HG02759 (cell line): ENCODE data around the gene APOB.

Source experiments
- ATAC-seq: cut with Tn5 transposase; IDR thresholded peaks from one replicate; pipeline ENCODE4 v1.9.1; 2021; ENCODE audit warnings: mild to moderate bottlenecking, moderate library complexity; ENCODE audit not compliant: unreplicated experiment

The APOB gene

DNA sequence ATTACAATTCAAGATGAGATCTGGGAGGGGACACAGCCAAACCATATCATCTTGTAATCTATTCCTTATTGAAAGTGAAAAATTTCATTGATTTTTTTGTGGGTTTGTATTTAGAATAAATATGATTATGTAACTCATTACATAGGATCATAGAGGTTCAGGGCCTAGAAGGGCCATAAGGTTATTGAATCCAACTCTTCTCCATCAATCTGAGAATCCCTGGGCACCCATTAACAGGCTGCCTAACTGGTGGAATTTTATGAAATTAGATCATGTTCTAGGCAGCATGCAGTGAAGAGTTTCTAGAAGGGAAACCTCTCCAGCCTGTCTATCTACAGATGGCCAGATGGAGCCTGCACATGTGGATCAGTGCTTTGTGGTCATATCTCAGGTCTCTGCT, 6.3 kb upstream of the APOB start:
- no peak for ATAC-seq

DNA sequence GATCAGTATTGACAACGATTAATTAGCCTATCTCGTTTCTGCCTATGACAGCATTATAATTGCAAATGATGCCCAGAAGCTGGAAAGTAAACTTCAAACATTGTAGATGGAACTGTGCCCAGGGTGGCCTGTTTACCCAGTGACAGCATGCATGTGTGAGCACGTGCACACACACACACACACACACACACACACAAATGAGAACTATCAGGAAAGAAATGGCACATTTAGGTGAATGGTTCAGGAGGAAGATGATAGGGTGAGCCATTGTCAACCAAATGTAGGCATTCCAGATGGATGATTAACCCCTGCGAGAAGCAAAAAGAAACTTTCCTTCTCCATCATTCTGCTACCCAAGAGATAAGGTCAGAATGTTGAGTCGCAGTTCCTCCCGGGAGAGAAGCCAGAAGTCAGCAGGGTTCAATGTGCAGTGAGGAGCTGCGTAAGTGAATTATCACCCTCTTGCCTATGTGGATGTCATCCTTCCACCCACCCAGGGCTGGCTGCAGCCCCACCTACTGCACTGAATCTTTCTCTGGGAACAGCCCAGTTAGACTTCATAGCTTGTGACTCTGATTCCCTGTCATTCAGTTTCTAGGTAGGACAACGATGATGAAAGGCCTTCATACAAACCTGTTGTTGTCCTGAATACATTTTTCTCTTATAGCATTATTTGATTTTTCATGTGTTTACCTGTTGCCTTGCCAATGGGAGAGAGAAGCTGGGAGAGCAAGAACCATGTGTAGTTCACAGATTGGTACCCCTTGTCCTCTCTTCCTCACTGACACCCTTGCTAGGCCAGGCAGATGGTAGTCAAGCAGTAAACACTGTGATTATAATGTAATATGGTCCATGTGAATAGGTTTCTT, 3.5 kb upstream of the APOB start:
- no peak for ATAC-seq

DNA sequence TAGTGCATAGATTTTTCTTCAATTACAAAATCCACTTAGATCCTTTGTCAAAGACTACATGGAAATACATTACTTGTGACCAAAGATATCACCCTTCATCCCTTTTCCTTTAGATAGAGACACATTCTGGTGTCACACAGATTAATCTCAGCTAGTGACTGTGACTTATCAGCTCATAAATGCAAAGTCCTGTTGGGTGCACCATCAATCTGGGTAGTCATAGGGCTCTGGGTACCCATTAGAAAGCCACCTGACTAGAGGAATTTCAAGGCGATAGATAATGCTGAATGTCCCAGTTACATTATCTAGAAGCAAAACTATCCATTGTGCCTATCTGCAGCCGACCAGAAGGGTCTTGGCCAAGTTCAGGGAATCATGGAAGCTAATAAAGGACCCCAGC, 2.6 kb upstream of the APOB start:
- no peak for ATAC-seq

DNA sequence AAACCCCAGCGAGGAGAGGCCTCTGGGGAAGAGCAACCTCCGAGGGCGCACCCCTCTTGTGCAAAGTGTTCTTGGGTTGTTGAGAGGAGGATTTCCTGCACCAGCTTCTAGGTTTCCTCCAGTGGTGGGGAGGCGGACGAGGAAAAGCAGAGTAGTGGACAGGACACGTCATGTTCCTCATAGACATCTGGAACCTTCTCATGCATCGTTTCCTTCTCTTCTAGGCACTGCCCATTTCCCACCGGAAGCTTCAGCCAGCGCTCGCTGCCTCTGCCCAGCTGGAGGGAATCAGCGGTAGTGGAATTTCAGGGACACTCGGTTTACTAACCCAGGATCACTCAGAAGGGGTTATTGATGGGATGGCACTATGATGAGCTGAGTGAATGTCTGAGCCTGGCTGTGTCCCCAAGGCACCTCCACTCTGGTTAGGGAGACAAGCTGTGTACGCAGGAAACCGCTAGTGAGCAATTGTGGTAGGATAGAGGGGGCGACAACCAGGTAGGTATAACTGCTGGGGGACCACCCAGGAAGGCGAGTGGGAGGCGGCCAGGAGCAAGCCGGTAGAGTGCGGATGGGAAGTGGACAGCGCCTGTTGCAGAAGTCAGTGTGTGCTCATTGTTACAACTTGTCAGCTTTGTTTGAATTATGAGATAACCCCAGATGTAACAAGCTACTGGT, 960 bp upstream of the APOB start:
- ATAC-seq, result no peak

DNA sequence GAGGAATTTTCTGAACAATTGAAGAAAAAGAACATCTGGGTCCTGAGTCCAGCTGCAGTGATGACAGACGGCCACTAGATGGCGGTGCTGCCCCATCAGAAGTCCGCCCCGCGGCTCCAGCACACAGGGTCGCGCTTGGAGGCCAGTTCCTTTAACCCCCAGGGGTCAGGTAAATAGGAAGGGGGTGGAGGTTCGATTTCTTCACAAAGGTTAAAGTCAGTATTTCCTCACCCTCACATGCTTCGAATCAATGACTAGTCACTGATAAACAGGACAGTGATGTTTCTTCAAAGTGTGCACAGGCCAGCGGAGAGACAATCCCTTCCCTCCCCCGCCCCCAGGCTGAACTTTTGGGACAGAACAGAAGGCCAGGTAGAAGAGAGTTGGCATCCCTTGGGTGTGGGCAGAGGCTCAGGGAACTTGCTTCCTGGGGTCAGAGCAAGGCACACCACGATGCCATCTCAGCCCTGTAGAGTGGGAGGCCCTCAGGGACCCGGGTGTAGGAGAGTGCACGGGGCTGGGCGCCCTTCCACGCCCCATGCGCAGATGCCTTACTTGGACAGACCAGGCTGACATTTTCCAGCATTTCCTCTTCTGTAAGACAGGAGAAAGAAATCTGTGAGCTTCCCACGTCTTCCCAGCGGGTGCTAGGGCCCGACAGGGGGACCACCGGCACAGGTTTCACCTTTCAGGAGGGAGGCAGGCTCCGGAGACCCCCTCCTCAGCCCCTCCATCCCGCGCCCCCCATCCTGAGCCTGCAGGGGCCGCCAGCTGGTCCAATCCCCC, 722 bp downstream of the APOB start:
- peak; percentile 79 for ATAC-seq

DNA sequence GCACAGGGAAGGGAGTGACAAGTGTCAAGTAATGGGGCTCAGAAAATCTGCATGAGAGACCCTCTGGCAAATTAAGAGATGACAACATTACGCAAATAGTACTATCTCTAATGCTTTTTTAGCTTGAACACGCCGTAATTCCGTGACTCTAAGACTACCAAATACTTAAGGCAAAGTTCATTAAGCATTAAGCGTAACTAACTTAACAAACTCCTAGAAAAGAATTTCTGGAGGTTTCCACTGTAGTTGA, 1.2 kb downstream of the APOB start:
- no peak for ATAC-seq

DNA sequence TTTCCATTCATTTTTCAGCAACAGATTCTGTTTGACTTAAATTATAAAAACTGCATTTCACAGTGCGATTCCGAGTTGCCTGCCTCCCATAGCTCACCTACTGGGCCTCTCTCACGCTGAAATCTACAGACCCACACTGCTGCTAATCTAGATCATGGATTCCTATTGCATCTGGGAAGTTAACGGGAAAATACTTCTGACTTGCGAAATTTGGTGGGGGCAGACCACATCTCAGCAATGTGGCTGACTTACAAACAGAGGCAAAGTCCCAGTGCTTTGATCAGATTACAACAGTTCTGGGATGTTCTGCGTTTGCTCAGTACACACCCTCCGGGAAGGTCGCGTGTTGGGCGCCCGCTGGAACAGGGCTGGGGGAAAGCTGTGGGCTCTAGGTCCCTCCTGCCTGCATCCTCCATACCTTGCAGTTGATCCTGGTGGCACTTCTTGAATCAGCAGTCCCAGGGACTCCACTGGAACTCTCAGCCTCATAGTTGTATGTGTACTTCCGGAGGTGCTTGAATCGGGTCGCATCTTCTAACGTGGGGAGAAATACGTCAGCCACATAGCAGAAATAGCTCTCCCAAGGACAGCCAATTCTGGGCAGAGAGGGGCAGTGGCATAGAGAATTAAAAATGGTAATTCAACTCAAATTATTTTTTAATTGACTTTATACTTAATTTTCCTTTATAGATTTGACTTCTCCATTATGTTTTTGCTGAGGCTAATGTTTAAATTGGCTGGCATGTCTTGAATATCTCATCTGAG, 1.7 kb downstream of the APOB start:
- no peak for ATAC-seq

DNA sequence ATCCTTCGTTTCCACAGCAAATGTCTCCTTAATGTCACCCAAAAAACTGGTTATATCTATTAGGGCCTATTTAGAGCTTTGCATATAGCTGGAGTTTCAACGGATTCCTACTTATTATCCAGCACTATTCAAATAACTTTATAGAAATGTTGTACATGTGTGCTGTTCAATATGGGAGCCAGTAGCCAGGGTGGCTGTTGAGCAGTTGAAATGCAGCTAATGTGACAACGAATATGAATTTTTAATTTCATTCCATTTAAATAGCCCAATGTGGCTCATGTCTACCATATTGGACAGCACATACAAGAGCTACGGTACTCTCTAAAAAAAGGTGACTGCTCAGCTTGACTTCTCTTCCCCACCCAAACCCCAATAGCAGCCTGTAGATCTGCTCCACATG, 2.4 kb downstream of the APOB start:
- ATAC-seq, result no peak

DNA sequence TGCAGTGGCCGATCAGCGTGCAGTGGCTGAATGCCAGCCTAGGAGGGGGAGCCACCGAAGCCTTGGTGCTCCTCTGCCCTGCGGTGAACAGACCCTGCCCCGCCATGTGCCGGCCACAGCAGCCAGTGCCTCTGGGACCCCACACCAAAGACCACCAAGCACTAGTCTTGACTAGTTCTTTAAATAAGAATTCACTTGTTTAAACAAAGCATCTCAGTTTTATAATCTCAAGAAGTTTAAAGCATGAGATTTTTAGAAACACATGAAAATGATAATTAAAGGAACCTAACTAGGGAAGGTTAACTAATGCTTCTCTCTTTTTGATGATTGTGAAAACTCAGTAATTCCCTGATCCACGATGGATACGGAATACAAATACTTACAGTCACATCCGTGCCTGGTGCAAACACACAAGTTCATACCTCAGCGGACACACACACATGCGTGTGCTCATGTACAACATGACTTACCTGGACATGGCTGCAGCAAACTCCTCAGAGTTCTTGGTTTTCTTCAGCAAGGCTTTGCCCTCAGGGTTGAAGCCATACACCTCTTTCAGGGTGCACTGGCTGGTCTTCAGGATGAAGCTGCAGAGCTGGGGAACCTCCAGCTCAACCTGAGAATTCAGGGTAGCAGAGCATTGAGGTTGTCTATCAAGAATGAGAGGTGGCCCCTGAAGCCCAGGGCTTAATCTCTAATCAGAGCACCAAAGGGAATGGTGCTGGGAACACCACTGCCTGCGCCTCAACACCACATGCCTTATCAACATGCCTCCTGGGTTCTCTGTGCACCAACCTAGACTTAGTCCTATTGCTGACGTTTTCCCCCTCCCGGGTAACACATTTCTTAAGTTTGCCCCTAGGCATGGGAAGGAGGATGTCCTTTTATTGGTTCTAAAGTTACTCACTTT, 3.1 kb downstream of the APOB start:
- no peak for ATAC-seq

DNA sequence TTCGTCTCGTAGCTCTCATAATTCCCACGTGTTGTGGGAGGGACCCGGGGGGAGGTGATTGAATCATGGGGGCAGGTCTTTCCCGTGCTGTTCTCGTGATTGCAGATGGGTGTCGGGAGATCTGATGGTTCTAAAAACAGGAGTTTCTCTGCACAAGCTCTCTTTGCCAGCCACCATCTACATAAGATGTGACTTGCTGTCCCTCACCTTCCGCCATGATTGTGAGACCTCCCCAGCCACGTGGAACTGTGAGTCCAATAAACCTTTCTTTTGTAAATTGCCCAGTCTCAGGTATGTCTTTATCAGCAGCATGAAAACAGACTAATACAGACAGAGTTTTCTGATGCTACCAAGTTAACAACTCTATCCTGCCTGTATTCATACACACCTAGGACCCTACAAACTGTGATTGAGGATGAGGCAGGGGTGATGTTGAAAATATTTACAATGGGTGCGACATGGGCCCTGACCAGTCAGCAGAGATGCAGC, 3.9 kb downstream of the APOB start:
- ATAC-seq, result no peak

DNA sequence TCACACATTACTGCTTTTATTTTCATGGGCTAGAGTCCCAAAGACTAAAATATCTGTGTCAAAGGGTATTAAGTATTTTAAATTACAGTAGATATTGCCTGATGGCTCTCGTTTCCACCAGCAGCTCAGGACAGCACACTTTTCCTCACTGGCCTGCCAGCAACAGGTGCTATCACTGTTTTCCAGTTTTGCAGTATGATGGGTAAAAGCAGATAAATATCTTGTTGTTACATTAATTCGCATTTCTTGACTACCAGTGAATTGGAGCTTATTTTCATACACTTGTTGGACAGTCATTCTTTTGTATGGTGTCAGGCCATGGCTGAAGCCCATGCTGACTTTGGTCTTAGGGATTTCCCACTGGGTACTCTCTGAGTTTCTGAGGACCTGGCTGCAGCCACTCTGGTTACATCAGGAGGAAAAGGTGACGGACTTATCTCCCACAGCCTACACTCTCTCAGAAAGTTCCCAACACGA, 4.8 kb downstream of the APOB start:
- ATAC-seq, result no peak

DNA sequence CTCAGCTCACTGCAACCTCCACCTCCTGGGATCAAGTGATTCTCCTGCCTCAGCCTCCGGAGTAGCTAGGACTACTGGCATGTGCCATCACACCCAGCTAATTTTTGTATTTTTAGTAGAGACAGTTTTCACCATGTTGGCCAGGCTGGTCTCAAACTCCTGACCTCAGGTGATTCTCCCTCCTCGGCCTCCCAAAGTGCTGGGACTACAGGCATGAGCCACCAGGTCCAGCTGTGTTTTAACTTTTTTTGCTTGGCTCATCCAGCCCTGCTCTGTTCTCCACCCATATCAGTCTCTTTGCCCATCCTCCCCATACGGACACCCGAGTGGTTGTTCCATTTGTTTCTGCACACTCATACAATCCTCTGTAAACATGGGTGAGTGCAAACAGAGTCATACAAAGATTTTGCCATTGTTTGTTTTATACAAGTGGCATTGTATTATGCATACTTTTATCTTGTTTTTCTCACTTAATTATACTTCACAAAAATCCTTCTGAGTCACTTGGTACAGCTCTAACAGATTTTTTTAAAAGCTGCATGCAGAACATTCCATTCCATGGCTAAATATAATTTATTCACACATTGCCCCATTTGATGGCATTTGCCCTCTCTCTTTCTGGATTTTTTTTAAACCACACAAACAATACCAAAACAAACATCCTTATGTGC, 5.3 kb downstream of the APOB start:
- no peak for ATAC-seq

DNA sequence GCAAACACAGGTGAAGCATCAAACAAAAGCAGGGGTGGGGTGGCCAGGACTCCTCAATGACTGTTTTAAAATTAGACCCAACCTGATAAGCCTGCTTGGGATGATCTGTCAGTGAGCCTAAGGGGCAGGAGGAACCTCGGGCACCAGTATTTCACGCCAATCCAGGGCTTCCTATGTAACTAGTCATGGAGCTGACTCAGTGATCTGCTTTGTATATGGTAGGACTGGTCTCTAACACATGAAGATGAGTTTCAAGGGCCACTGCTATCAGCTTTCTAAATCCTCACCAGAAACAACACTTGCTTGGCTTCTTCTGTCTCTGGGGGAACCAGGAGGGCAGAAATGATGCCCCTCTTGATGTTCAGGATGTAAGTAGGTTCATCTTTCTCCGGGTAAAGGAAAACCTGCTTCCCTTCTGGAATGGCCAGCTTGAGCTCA, 6.2 kb downstream of the APOB start:
- ATAC-seq, result no peak

DNA sequence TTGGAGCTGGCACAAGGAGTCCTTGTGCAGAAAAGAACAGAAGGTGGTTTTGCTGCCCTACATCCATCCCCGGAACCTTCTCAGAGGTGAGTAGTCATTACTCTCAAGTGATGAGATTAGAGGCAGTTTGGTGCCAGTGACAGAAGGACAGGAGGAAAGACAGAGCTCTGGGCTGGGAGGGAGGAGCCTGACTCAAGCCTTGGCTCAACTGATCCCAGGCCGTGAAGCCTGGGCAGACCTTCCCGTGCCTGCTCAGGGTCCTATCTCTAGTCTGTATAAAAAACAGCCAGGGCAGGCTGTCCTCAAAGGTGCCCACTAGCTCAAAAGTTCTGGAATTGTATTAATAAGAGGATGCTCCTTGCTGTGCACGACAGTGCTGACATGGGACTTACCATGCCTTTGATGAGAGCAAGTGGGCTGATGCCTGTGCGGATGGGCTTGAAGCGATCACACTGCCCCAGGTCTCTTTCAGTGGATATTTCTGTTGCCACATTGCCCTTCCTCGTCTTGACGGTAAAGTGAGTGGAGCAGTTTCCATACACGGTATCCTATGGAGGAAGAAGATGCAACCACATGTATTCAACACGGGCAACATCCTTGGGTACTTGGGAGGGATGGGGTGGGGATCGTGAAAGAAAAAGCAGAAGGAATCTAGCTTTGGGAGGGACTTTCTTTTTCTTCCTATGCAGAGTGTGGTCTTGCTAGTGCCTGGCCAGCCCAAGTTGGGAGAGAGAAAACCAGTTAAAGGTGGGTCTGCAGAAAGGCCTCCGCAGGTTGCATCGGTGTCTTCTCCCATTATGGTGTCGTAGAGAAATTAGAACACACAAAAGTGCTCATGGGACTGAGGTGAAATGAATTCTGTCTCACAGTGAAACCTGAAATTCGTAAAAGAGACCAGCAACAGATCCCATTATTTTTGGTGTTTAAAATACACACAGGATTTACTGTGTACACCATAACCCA, 6.9 kb downstream of the APOB start:
- ATAC-seq, result no peak

DNA sequence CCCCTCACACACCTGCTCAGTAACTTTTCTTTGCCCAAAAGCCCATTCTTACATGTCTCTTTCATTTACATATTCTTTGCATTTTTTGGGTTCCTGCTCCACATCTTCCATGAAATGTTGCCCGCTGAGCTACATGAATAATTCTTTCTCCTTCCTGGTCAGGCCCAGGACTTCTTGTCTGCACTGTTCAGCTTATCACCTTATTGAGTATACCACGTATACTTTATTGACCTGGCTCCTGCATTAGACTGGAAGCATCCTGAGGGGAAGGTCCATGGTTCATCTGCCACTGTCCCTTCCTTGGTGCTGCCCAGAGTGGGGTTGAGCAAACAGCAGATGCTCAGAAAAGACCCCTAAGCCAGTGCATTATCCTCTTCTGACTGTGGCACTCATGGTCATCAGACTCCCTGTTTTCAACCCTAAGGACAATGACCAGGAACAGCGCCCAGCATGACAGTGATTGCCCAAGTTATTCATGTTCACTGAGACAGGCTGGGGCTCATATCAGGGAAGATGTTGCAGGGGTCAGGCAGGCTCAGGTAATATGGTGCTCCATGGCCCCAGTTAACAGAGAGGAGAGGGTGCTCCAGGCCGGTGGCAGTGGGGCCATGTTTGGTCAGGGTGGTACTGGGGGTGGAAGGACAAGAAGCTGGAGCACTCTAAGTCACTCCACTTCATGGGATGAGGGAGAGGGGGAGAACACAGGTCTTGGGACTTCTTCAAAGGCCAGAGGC, 7.7 kb downstream of the APOB start:
- ATAC-seq, result no peak

DNA sequence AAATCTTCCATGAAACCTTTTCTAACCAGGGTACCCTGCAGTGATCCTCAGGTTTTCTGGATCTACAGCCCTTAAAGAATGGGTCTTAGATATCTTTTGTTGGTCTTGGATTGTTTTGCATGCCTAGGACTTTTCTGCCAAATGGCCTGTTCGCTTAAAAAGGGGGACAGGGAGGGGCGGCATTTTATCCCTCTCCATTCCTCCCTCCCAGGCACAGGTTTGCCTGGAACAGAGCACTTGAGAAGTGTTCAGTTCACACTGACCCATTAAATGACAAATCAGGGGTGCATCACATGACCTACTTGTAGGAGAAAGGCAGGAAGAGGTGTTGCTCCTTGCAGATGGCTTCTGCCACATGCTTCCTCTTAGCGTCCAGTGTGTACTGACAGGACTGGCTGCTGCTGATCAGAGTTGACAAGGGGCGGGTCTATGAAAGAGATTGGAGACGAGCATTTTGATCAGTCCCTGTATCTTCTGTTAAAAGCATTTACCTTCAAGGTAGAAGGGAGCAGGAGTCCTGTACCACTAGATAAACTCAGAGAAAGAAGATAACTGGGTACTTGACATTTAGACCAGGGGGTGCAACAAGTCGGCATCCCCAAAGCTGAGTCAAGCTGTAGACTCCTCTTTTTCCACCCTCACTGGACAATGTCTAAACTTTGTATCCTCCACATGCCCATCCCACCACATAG, 8.4 kb downstream of the APOB start:
- no peak for ATAC-seq

DNA sequence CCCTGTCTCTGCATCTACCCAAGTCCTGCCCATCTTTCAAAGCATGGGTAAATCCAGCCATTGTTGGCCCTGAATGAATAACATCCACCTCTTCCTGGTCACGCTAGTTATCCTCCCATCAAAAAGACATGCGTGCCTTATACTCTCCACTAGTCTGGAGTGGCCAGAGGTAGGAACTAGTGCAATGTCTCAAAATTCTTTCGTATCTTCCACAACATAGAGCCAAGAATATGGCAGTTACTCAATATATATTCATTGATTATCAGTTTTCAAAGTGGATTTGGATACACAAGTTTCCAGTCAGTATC, 8.9 kb downstream of the APOB start:
- no peak for ATAC-seq
